Left ventricle myocardium inferior (tissue), 1 donor: ENCODE measurements around the gene DDAH1. TPM values are rescaled to one million over a fixed set of nuclear protein-coding genes. Genes with fewer than 3 reads are reported as not detected.

ENCODE experiments used
- DNase-seq: peaks from one replicate; pipeline ENCODE4 v3.0.0-alpha.2; 2020
- H3K27ac ChIP-seq: fragments of 200-600 bp; replicated peaks from 2 replicates; pipeline ENCODE4 v1.8.0; 2021
- H3K27me3 ChIP-seq: fragments of 200-600 bp; 2 replicates; pipeline ENCODE4 v1.8.0; 2021; ENCODE audit warnings: low read depth
- H3K36me3 ChIP-seq: fragments of 200-600 bp; 2 replicates; pipeline ENCODE4 v1.8.0; 2021
- H3K4me1 ChIP-seq: fragments of 200-600 bp; 2 replicates; pipeline ENCODE4 v1.8.0; 2021
- H3K4me3 ChIP-seq: fragments of 200-600 bp; 2 replicates; pipeline ENCODE4 v1.8.0; 2021; ENCODE audit warnings: mild to moderate bottlenecking, moderate library complexity
- H3K9me3 ChIP-seq: fragments of 200-600 bp; replicated peaks from 2 replicates; pipeline ENCODE4 v1.8.0; 2021
- CTCF ChIP-seq: fragments of 200-600 bp; IDR thresholded peaks from 2 replicates; pipeline ENCODE4 v1.8.0; 2021; ENCODE audit warnings: antibody characterized with exemption, mild to moderate bottlenecking, borderline replicate concordance
- intact Hi-C: fragments of 100-400 bp; cut with micrococcal nuclease; formaldehyde crosslinking; loops from one replicate; pipeline ENCODE4 v1.11.0; 2022
- total RNA-seq: library from RNA; stranded (reverse); fragmentation: NEBNext Ultra II Directional; extraction: Animal tissue kit (Norgen Biotek cat#: 25700); gene quantifications from one replicate; pipeline ENCODE4 v1.2.1, GENCODE V29; 2021
- donor health status: DM: no; HTN: yes; CAD: no; lungs with severe emphysema.

DDAH1 gene
- total RNA-seq, 1 donor from 2014 or later = 10.1 TPM

GRCh38 chr1:85411567-85412305 is 53.2 kb downstream of the DDAH1 start:
- Histone ChIP-seq H3K27ac (no peak overlapping the region), H3K4me3 (no peak overlapping the region), H3K36me3 (no peaks in the 10 kb centered on the region), H3K9me3 (no peaks in the 10 kb centered on the region), H3K4me1 (peaks cover 12% of the 10 kb centered on the region), H3K27me3 (no peaks in the 10 kb centered on the region)
- no peak for TF ChIP-seq CTCF
- no peak for DNase-seq
- intact Hi-C loops = no loop called here

- TF ChIP-seq CTCF = no peak
- intact Hi-C loops = no loop called here
- no peak overlapping the region for H3K27ac ChIP-seq
Measured at GRCh38 chr1:85409516-85409915, 55.4 kb downstream of the DDAH1 start.

GRCh38 chr1:85407746-85408377 is 57.1 kb downstream of the DDAH1 start:
- no peaks in the 10 kb centered on the region for H3K36me3 ChIP-seq
- no peaks in the 10 kb centered on the region for H3K27me3 ChIP-seq
- peaks cover 17% of the 10 kb centered on the region for H3K4me1 ChIP-seq
- DNase-seq = no peak
- H3K27ac ChIP-seq = peak overlapping the region; percentile 67
- no peak for TF ChIP-seq CTCF
- H3K4me3 ChIP-seq = no peak overlapping the region
- intact Hi-C loops = no loop called here
- H3K9me3 ChIP-seq = no peaks in the 10 kb centered on the region

More at GRCh38 chr1:85409516-85409915, 55.4 kb downstream of the DDAH1 start:
- H3K9me3 ChIP-seq = no peaks in the 10 kb centered on the region
- H3K4me3 ChIP-seq = no peak overlapping the region
- H3K4me1 ChIP-seq = peaks cover 17% of the 10 kb centered on the region
- H3K36me3 ChIP-seq = no peaks in the 10 kb centered on the region
- no peak for DNase-seq
- H3K27me3 ChIP-seq = no peaks in the 10 kb centered on the region

GRCh38 chr1:85406887-85407533 is 57.9 kb downstream of the DDAH1 start:
- Histone ChIP-seq H3K36me3 (no peaks in the 10 kb centered on the region), H3K9me3 (no peaks in the 10 kb centered on the region), H3K27ac (peak overlapping the region; percentile 67), H3K4me3 (no peak overlapping the region), H3K27me3 (no peaks in the 10 kb centered on the region), H3K4me1 (peaks cover 17% of the 10 kb centered on the region)
- no peak for DNase-seq
- TF ChIP-seq CTCF = no peak
- intact Hi-C loops = no loop called here

- Histone ChIP-seq H3K27me3 (no peaks in the 10 kb centered on the region), H3K27ac (peak overlapping the region; percentile 67)
- intact Hi-C loops = no loop called here
Measured at GRCh38 chr1:85406081-85406480, 58.9 kb downstream of the DDAH1 start.

More at GRCh38 chr1:85406081-85406480, 58.9 kb downstream of the DDAH1 start:
- peaks cover 17% of the 10 kb centered on the region for H3K4me1 ChIP-seq
- no peaks in the 10 kb centered on the region for H3K9me3 ChIP-seq
- H3K36me3 ChIP-seq = no peaks in the 10 kb centered on the region
- TF ChIP-seq CTCF = no peak
- DNase-seq = no peak
- no peak overlapping the region for H3K4me3 ChIP-seq
